ENCODE results near the gene RBMS1. TPM values are rescaled to one million over a fixed set of nuclear protein-coding genes. Genes with fewer than 3 reads are reported as not detected.

The RBMS1 gene
- total and polyA plus RNA-seq, 2 experiments from 2014 or later: 55.5 to 94.8 TPM

GRCh38 chr2:160381425-160381951 lies 112.1 kb downstream of the RBMS1 start:
- H3K4me1 Mint-ChIP-seq: peaks cover 67% of the 10 kb centered on the region
- no peak for TF ChIP-seq NANOG (IDR thresholded peaks at IDR 0.05; ENCODE audit: borderline replicate concordance)
- no peak for TF ChIP-seq EZH2phosphoT487 (IDR thresholded peaks at IDR 0.05; ENCODE audit: unreplicated experiment)
- TF ChIP-seq ETS1 (IDR thresholded peaks at IDR 0.05): no peak
- no peak for TF ChIP-seq CTCF (conservative IDR thresholded peaks at IDR 0.05; ENCODE audit: low read depth in 2 of 2)
- TF ChIP-seq JUNB (IDR thresholded peaks at IDR 0.05; ENCODE audit: unreplicated experiment): no peak
- TF ChIP-seq POLR2AphosphoS5 (IDR thresholded peaks at IDR 0.05; ENCODE audit: low read depth): no peak
- no peak for TF ChIP-seq CREB1 (CRISPR knock-in tag; IDR thresholded peaks at IDR 0.05; ENCODE audit: low read depth)
- no peak for TF ChIP-seq EZH2 (IDR thresholded peaks at IDR 0.05; ENCODE audit: low read depth, unreplicated experiment)
- no peak for TF ChIP-seq ZNF331 (CRISPR knock-in tag; IDR thresholded peaks at IDR 0.05; ENCODE audit: low read depth)
- TF ChIP-seq STAT1 (IDR thresholded peaks at IDR 0.05; ENCODE audit: unreplicated experiment): no peak
- no peak for TF ChIP-seq ZNF114 (CRISPR knock-in tag; IDR thresholded peaks at IDR 0.05)
- TF ChIP-seq ZNF462 (CRISPR knock-in tag; IDR thresholded peaks at IDR 0.05): no peak
- TF ChIP-seq, protein P1, sequence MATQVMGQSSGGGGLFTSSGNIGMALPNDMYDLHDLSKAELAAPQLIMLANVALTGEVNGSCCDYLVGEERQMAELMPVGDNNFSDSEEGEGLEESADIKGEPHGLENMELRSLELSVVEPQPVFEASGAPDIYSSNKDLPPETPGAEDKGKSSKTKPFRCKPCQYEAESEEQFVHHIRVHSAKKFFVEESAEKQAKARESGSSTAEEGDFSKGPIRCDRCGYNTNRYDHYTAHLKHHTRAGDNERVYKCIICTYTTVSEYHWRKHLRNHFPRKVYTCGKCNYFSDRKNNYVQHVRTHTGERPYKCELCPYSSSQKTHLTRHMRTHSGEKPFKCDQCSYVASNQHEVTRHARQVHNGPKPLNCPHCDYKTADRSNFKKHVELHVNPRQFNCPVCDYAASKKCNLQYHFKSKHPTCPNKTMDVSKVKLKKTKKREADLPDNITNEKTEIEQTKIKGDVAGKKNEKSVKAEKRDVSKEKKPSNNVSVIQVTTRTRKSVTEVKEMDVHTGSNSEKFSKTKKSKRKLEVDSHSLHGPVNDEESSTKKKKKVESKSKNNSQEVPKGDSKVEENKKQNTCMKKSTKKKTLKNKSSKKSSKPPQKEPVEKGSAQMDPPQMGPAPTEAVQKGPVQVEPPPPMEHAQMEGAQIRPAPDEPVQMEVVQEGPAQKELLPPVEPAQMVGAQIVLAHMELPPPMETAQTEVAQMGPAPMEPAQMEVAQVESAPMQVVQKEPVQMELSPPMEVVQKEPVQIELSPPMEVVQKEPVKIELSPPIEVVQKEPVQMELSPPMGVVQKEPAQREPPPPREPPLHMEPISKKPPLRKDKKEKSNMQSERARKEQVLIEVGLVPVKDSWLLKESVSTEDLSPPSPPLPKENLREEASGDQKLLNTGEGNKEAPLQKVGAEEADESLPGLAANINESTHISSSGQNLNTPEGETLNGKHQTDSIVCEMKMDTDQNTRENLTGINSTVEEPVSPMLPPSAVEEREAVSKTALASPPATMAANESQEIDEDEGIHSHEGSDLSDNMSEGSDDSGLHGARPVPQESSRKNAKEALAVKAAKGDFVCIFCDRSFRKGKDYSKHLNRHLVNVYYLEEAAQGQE (IDR thresholded peaks at IDR 0.05; ENCODE audit: unreplicated experiment): no peak
- no peaks in the 10 kb centered on the region for H3K36me3 ChIP-seq (ENCODE audit: insufficient read depth)
- H3K4me1 ChIP-seq (ENCODE audit: insufficient read depth): peaks cover 56% of the 10 kb centered on the region
- no peak overlapping the region for H3K4me3 ChIP-seq
- DNase-seq (ENCODE audit: low spot score) (no peak), ATAC-seq (no peak)
- H3K4me3 Mint-ChIP-seq: no peak overlapping the region
- H3K79me2 ChIP-seq (replicated peaks; ENCODE audit: insufficient read depth): peaks cover 82% of the 10 kb centered on the region
- peaks cover 5% of the 10 kb centered on the region; the same call in 1 of the 2 replicates for H4K20me1 ChIP-seq (replicated peaks; ENCODE audit: insufficient read depth)
- H3K4me2 ChIP-seq: no peak overlapping the region
- no peaks in the 10 kb centered on the region for H3F3A ChIP-seq (replicated peaks; ENCODE audit: low read depth)
- no peak overlapping the region for H3K27ac Mint-ChIP-seq
- no peak overlapping the region for H2AFZ ChIP-seq
- H3K36me3 Mint-ChIP-seq (ENCODE audit: low read depth): no peaks in the 10 kb centered on the region
- H3K9me3 Mint-ChIP-seq: no peaks in the 10 kb centered on the region
- no peaks in the 10 kb centered on the region for H3K27me3 ChIP-seq (ENCODE audit: insufficient read depth)
- peaks cover 4% of the 10 kb centered on the region for H3K27me3 Mint-ChIP-seq (ENCODE audit: insufficient read depth, low read depth, poor library complexity)
- no peak overlapping the region for H3K27ac ChIP-seq (ENCODE audit: low read depth)
- H3K9me2 ChIP-seq (ENCODE audit: insufficient read depth): no peaks in the 10 kb centered on the region

Measured in GM23338 (cell line).